Activated CD8-positive, alpha-beta memory T cell treated with anti-CD3 and anti-CD28 coated beads for 36 hours (primary cell): Measurements from ENCODE around the gene EVC. TPM values are rescaled to one million over a fixed set of nuclear protein-coding genes. Genes with fewer than 3 reads are reported as not detected.

Experiments used
- CTCF ChIA-PET: fragments of 350-600 bp; sonication (Branson Sonifier 250); formaldehyde crosslinking; loops from one replicate; lab custom pipeline; 2021; ENCODE audit warnings: antibody characterized with exemption; lab: Charles Lee
- POLR2A ChIA-PET: fragments of 350-600 bp; sonication (Branson Sonifier 250); formaldehyde crosslinking; loops from one replicate; lab custom pipeline; 2021; ENCODE audit warnings: antibody characterized with exemption; lab: Charles Lee
- total RNA-seq, 2 experiments: library from RNA; stranded (reverse); gene quantifications; one replicate each; pipeline ENCODE4 v1.2.3, GENCODE V29; 2021

EVC gene
- total RNA-seq, 2 experiments from 2014 or later = 1.2 to 1.9 TPM

DNA sequence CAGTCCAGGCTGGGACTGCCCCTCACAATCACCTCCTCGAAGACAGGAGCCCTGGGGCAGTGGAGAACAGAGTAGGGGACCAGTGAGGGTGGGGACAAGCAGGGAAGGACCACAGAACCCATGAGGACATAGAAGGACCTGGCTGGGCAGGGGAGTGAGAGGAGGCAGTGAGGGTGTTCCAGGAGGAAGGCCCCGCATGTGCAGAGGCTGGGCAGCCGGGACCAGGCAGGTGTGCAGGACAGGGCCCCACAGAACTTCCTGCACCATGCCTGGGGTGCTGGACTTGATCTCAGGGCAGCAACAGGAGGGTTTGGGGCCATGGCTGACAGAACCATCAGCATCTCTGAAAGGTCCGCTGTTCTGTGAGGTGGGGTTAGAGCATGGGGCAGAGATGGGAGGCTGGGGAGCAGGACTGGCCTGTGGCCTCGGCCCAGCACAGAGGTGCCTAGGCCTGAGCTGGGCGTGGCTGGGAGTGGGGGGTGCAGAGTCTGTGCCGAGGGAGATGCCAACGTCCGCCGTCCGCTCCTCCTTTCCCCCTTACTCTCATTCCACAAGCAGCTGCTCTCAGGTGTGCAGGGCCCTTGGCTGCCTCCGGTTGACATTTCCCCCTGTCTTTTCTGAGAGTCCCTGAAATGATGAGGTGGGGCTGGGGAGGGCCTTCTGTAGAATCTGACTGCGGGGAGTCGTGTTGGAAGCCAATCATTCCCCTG, 40.8 kb downstream of the EVC start:
- ChIA-PET CTCF (no interaction called here), POLR2A (no interaction called here)

- ChIA-PET POLR2A (interaction anchor here (0.6 kb wide), 1 partner anchor 218 kb away, joined by 6 read pairs; no protein-coding TSS in a partner anchor), CTCF (no interaction called here)
These were observed 41.6 kb downstream of the EVC start for GRCh38 chr4:5752376-5753184.

- ChIA-PET POLR2A (no interaction called here), CTCF (no interaction called here)
These were observed 42.4 kb downstream of the EVC start for GRCh38 chr4:5753366-5753765.

- ChIA-PET CTCF (no interaction called here), POLR2A (no interaction called here)
These were observed 42.9 kb downstream of the EVC start for GRCh38 chr4:5753766-5754528.

DNA sequence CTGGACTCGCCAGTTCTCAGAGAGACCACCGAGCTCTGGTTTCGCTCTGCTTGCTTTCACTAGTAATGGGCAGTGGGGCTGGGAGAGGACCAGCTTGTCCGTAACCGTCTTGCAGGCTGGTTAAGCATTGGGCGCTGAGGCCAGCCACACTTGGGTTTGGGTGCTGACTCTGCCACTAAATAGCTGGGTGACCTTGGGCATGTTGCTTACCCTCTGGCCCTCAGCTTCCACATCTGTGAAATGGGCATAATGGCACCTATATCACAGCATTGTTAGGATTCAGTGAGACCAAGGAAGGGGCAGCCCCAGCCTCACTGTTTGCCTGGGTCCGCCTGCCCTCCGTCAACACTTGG, 43.5 kb downstream of the EVC start:
- CTCF ChIA-PET = no interaction called here

GRCh38 chr4:5755161-5755560, 44.2 kb downstream of the EVC start:
- POLR2A ChIA-PET = no interaction called here
- CTCF ChIA-PET = no interaction called here

More for the DNA sequence above, 43.5 kb downstream of the EVC start:
- POLR2A ChIA-PET = no interaction called here

DNA sequence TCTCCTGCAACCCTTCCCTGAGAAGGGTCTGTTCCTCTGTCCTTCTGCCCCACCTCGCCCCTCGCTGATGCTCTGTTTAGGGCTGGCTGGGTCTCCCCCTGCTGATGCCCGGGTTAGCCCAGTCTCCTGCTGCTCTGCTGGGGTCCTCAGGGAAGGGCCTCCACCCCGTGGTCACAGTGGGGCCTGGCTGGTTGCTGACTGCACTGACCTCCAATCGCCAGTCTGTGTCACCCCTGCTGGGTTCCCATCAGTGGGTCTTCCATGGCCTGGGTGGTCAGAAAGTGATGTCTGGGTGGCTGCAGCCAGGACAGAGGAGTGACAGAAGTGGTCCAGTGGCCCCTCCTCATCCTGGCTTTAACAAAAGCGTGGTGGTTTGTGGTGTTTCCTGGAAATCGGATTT, 44.7 kb downstream of the EVC start:
- CTCF ChIA-PET = no interaction called here

DNA sequence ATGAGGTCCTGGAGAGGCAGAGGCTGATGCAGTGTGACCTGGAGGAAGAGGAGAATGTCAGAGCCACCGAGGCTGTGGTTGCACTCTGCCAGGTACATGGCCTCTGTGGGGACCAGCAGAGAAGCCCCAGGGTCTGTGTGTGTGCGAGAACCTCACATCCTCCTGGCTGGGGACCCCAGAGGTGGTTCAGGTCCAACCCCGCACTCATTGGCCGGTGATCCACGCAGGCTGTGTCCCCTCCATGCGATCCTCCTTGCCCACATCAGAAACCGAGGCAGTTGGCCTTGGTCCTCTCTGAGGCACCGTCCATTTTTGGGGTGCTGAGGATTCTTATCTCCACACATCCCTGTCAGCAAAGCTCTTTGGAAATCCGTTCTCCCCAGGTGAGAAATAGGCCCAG, 45.3 kb downstream of the EVC start:
- POLR2A ChIA-PET = no interaction called here
- CTCF ChIA-PET = no interaction called here

More for the DNA sequence above, 44.7 kb downstream of the EVC start:
- POLR2A ChIA-PET = no interaction called here

GRCh38 chr4:5757091-5757490, 46.1 kb downstream of the EVC start:
- CTCF ChIA-PET = no interaction called here
- POLR2A ChIA-PET = no interaction called here

- POLR2A ChIA-PET = no interaction called here
- CTCF ChIA-PET = no interaction called here
These were observed 46.5 kb downstream of the EVC start for GRCh38 chr4:5757536-5757935.

- ChIA-PET CTCF (no interaction called here), POLR2A (no interaction called here)
These were observed 47.0 kb downstream of the EVC start for GRCh38 chr4:5757954-5758353.

DNA sequence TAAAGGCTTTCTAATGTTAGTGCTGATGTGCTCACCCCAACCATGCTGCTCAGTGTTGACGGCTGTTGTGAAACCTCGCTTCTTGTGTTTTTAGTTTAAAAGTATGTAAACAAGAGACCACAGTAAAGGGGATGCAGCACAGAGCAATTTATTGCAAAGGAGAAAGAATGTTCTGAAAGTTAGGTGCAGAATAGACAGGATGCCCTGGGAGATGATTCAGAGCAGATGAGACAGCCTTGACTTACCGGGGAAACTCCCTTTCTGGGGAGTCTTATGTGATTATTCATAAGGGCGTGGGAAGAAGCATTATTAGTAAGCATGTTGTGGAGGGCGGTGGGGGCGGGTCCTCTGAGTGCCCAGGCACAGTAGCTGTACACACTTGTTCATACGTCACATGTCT, 47.7 kb downstream of the EVC start:
- CTCF ChIA-PET = no interaction called here
- POLR2A ChIA-PET = no interaction called here

DNA sequence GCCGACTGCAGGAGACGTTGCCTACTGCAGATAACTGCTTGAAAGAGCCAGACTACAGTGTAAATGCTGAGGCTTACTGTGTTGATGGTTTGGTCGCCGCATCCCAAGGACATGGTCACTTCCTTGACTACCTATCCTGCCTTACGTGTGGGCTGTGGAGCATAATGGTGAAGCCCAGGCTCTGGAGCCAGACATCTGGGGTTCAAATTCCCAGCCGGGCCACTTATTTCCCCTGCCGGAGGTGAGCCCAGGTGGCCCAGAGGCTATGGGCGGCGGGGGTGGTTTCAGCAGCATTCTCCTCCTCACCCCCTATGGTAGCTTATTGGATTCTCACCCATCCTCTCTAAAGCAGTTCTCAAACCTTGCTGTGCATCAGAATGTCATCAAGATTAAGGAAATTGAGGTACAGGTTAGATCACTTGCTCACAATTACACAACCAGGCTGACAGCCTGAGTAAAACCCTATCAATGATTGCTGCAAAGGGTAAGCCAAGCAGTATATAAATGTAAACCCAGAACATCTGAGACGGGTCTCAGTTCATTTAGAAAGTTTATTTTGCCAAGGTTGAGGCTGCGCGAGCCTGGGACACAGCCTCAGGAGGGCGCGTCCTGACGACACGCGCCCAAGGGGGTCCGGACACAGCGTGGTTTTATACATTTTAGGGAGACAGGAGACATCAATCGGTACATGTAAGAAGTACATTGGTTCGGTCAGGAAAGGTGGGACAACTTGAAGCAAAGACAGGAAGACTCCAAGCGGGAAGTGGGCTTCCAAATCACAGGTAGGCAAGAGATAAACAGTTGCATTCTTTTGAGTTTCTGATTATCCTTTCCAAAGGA, 48.5 kb downstream of the EVC start:
- ChIA-PET POLR2A (no interaction called here), CTCF (no interaction called here)

DNA sequence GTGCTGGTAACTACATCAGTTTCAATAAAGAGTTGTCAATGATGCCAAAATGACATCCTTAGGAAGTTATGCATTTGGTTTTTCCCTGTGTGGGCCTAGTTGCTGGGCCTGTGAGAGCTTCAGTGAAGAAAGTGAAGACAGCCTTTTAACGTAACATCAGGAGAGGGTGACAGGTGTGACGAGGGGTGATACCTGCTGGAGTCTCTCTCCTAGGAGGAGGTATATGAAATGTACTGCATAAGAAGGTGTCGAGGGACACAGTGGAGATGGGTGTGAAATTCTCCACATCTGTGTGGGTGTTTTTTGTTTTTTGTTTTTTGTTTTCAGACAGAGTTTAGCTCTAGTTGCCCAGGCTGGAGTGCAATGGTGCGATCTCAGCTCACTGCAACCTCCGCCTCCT, 49.2 kb downstream of the EVC start:
- CTCF ChIA-PET = no interaction called here

GRCh38 chr4:5760936-5761480, 50.0 kb downstream of the EVC start:
- POLR2A ChIA-PET = no interaction called here
- CTCF ChIA-PET = no interaction called here

More for the DNA sequence above, 49.2 kb downstream of the EVC start:
- POLR2A ChIA-PET = no interaction called here

GRCh38 chr4:5770051-5770450, 59.0 kb downstream of the EVC start:
- POLR2A ChIA-PET = no interaction called here
- CTCF ChIA-PET = no interaction called here

DNA sequence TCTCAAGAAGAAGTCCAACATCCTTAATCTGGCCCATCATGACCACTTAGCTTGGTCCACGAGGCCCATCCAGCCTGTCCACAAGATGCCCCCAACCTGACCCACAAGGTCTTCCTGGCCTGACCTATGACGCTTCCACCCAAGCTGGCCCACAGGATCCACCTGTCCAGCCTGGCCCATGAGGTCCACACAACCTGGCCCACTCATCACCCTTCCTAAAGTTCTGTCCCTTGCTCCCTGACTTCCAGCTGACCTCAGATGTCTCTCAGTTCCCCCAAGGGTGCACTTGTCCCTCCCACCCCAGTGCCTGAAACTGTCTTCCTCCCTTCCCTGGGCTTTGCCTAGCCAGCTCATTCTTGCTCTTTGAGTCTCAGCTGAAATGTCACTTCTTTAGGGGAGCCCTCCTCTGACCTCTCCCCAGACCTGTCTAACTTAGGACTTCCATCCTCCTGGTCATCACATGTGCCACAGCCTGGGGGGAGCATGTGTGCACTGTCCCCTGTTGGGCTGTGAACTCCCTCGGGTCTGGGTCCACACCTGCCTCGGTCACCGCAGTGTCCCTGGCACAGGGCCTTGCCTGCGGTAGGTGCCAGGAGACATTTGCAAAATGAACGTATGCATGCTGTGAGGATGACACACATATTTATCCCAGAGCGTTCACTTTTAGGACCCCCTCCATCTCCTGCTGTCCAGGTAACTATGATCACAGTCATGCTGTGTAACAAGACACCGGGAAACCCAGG, 61.7 kb downstream of the EVC start:
- ChIA-PET CTCF (no interaction called here), POLR2A (no interaction called here)

DNA sequence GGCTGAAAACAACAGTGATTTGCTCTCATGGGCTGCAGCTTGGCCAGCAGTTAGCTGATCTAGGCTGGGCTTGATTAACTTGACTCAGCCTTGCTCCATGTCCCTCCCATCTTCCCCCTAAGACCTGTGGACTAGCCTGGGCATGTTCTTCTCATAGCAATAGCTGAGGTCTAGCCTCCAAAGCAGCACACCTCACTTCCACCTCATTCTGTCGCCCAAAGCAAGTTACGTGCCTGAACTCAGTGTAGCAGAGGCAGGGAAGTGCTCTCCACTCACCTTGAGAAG, 62.2 kb downstream of the EVC start:
- ChIA-PET POLR2A (no interaction called here), CTCF (no interaction called here)
